B cell (primary cell): Measurements from ENCODE around the gene SRP19. TPM values are rescaled to one million over a fixed set of nuclear protein-coding genes. Genes with fewer than 3 reads are reported as not detected.

Source experiments
- ATAC-seq: fragments of 200-7000 bp; cut with Tn5 transposase; one replicate; pipeline ENCODE4 v1.10.0; 2021; ENCODE audit warnings: low read depth, mild to moderate bottlenecking, moderate number of reproducible peaks, moderate library complexity
- CTCF ChIA-PET: fragments of 350-600 bp; sonication (Branson Sonifier 250); formaldehyde crosslinking; loops from one replicate; lab custom pipeline; 2021; ENCODE audit warnings: antibody characterized with exemption, inconsistent platforms; lab: Charles Lee
- POLR2A ChIA-PET: fragments of 350-600 bp; sonication (Branson Sonifier 250); formaldehyde crosslinking; loops from one replicate; lab custom pipeline; 2021; ENCODE audit warnings: antibody characterized with exemption; lab: Charles Lee
- DNase-seq: peaks from one replicate; pipeline ENCODE4 v3.0.0; 2013
- H2AFZ ChIP-seq: 2 replicates; pipeline ENCODE4 v1.6.1; 2012; ENCODE audit warnings: mild to moderate bottlenecking, low read depth, low read length; ENCODE audit not compliant: insufficient read depth, poor library complexity, severe bottlenecking
- H3K27ac ChIP-seq, 2 donors: 1 replicate in 1 of 2; 2 replicates in 1 of 2; pipeline ENCODE4 v1.5.1; 2012 to 2013; ENCODE audit warnings: low read length in 2 of 2, mild to moderate bottlenecking in 2 of 2, moderate library complexity in 1 of 2
- H3K27me3 ChIP-seq, 4 experiments: fragments of 200-600 bp in 1 of 4; sonication (generic) in 1 of 4; replicated peaks in 1 of 4; 1 replicate in 2 of 4; 2 replicates in 2 of 4; pipeline versions ENCODE4 v1.6.1 to v1.7.0; 2013 to 2016; ENCODE audit warnings: low read length in 3 of 4, mild to moderate bottlenecking in 2 of 4, mixed read lengths in 1 of 4, moderate library complexity in 1 of 4; ENCODE audit not compliant: insufficient read depth in 4 of 4, control insufficient read depth in 3 of 4; ENCODE audit errors: control extremely low read depth in 1 of 4
- H3K36me3 ChIP-seq, 2 experiments: replicated peaks in 1 of 2; 1 replicate in 1 of 2; 2 replicates in 1 of 2; pipeline versions ENCODE4 v1.6.1 to v1.7.1; 2013; ENCODE audit warnings: low read length in 1 of 2; ENCODE audit not compliant: insufficient read depth in 2 of 2, control insufficient read depth in 1 of 2; ENCODE audit errors: control extremely low read depth in 1 of 2, extremely low read depth in 1 of 2
- H3K4me1 ChIP-seq, 2 donors: fragments of 200-600 bp in 1 of 2; sonication (generic) in 1 of 2; 1 replicate in 1 of 2; 2 replicates in 1 of 2; pipeline versions ENCODE4 v1.5.1 to v1.6.1; 2013 to 2017; ENCODE audit warnings: low read length in 2 of 2; ENCODE audit not compliant: control insufficient read depth in 2 of 2, insufficient read depth in 2 of 2
- H3K4me2 ChIP-seq: replicated peaks from 2 replicates; pipeline ENCODE3; 2012; ENCODE audit warnings: mild to moderate bottlenecking, low read depth, low read length; ENCODE audit not compliant: poor library complexity, severe bottlenecking
- H3K4me3 ChIP-seq, 5 experiments: fragments of 200-600 bp in 1 of 5; sonication (generic) in 1 of 5; 1 replicate in 3 of 5; 2 replicates in 2 of 5; pipeline versions ENCODE4 v1.5.1 to v1.7.0; 2011 to 2016; ENCODE audit warnings: low read length in 4 of 5, mild to moderate bottlenecking in 4 of 5, low read depth in 2 of 5, control low read depth in 1 of 5, moderate library complexity in 1 of 5; ENCODE audit not compliant: insufficient read depth in 1 of 5; ENCODE audit errors: control extremely low read depth in 1 of 5, extremely low read depth in 1 of 5
- H3K79me2 ChIP-seq: fragments of 200-600 bp; sonication (generic); one replicate; pipeline ENCODE4 v1.6.0; 2016; ENCODE audit warnings: low read length; ENCODE audit not compliant: control insufficient read depth, insufficient read depth
- H3K9ac ChIP-seq: fragments of 200-600 bp; sonication (generic); 2 replicates; pipeline ENCODE4 v1.6.1; 2017; ENCODE audit warnings: mild to moderate bottlenecking, low read length, moderate library complexity
- H3K9me3 ChIP-seq, 3 donors: one replicate each; pipeline versions ENCODE4 v1.6.1 to v1.7.1; 2013; ENCODE audit warnings: low read length in 2 of 3; ENCODE audit not compliant: control insufficient read depth in 2 of 3, insufficient read depth in 1 of 3; ENCODE audit errors: control extremely low read depth in 1 of 3
- H4K20me1 ChIP-seq: 2 replicates; pipeline ENCODE4 v1.6.0; 2012; ENCODE audit warnings: mild to moderate bottlenecking, low read length; ENCODE audit not compliant: insufficient read depth, control insufficient read depth, poor library complexity, severe bottlenecking
- H3K27ac Mint-ChIP-seq: one replicate; pipeline ENCODE4 v1.8.0; 2021; ENCODE audit warnings: mixed read lengths
- H3K27me3 Mint-ChIP-seq: one replicate; pipeline ENCODE4 v1.8.0; 2021; ENCODE audit warnings: mixed read lengths
- H3K4me1 Mint-ChIP-seq: one replicate; pipeline ENCODE4 v1.8.0; 2021; ENCODE audit warnings: mixed read lengths
- H3K4me3 Mint-ChIP-seq: one replicate; pipeline ENCODE4 v1.8.0; 2021; ENCODE audit warnings: mixed read lengths
- H3K9me3 Mint-ChIP-seq: one replicate; pipeline ENCODE4 v1.8.0; 2022; ENCODE audit warnings: mixed read lengths; ENCODE audit not compliant: insufficient read depth
- EZH2 ChIP-seq: IDR thresholded peaks from 2 replicates; pipeline ENCODE4 v1.6.1; 2012; ENCODE audit warnings: borderline replicate concordance, low read depth, mild to moderate bottlenecking, moderate library complexity, low read length; ENCODE audit not compliant: insufficient read depth, poor library complexity, severe bottlenecking
- WGBS: methylation state at CpG from one replicate; pipeline ENCODE4 v1.1.5; 2013; ENCODE audit warnings: missing lambda C conversion rate; ENCODE audit not compliant: insufficient coverage; 5-methylcytosine and 5-hydroxymethylcytosine counted together
- intact Hi-C: fragments of 100-400 bp; cut with micrococcal nuclease; formaldehyde crosslinking; loops from one replicate; pipeline ENCODE4 v1.10.0; 2022
- polyA plus RNA-seq: library from polyadenylated mRNA; depleted of rRNA; stranded (reverse); fragments of >200 nt; gene quantifications from 2 replicates; pipeline ENCODE4 v1.2.3, GENCODE V29; 2012
- total RNA-seq, 2 donors: library from RNA; stranded (reverse); fragments of 120-200 nt in 1 of 2; gene quantifications; 1 replicate in 1 of 2; 2 replicates in 1 of 2; pipeline versions ENCODE4 v1.2.3 to v1.2.4, GENCODE V29; 2013 to 2022
- TF ChIP-seq, protein P1 (sequence below): fragments of 200-600 bp; IDR thresholded peaks from one replicate; pipeline ENCODE4 v1.8.0; 2022; ENCODE audit warnings: antibody characterized with exemption, mild to moderate bottlenecking

Gene SRP19
- total and polyA plus RNA-seq, 2 donors (not counting 1 experiment from before 2014, with no cell fraction given): 17.7 to 41.5 TPM

DNA sequence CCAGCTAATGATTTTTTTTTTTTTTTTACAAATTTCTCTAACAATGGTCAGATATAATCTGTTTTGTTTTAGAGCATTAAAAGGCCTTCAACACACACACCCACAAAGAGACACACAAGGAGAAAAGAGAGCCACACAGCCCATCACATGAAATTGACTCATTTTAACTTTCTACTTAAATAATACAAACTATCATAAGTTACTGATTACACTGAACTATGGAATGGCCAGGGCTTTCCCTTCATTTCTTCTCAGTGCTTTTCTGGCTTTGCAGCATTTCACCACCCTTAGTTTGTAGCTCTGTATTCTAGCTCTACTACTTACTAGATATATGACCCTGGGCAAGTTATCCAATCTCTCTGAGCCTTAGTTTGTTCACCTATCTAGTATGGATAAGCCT, 47.8 kb downstream of the SRP19 start:
- no peak overlapping the region for H3K9ac ChIP-seq
- Mint-ChIP-seq H3K4me1 (peaks cover 34% of the 10 kb centered on the region), H3K27me3 (no peaks in the 10 kb centered on the region), H3K9me3 (no peaks in the 10 kb centered on the region), H3K4me3 (no peak overlapping the region), H3K27ac (no peak overlapping the region)
- no peaks in the 10 kb centered on the region for H3K9me3 ChIP-seq
- no peak overlapping the region for H2AFZ ChIP-seq
- H3K4me1 ChIP-seq: peaks cover 14 to 16% of the 10 kb centered on the region in 2 donors
- H3K4me3 ChIP-seq: no peak overlapping the region
- no peak overlapping the region for H3K27ac ChIP-seq
- H3K36me3 ChIP-seq: peaks cover 4 to 37% of the 10 kb centered on the region in 2 experiments
- no peak for ATAC-seq
- ChIA-PET POLR2A (no interaction called here), CTCF (no interaction called here)
- H3K27me3 ChIP-seq: no peaks in the 10 kb centered on the region
- peaks cover 91% of the 10 kb centered on the region for H3K79me2 ChIP-seq
- no peak overlapping the region for H3K4me2 ChIP-seq
- TF ChIP-seq, protein P1, sequence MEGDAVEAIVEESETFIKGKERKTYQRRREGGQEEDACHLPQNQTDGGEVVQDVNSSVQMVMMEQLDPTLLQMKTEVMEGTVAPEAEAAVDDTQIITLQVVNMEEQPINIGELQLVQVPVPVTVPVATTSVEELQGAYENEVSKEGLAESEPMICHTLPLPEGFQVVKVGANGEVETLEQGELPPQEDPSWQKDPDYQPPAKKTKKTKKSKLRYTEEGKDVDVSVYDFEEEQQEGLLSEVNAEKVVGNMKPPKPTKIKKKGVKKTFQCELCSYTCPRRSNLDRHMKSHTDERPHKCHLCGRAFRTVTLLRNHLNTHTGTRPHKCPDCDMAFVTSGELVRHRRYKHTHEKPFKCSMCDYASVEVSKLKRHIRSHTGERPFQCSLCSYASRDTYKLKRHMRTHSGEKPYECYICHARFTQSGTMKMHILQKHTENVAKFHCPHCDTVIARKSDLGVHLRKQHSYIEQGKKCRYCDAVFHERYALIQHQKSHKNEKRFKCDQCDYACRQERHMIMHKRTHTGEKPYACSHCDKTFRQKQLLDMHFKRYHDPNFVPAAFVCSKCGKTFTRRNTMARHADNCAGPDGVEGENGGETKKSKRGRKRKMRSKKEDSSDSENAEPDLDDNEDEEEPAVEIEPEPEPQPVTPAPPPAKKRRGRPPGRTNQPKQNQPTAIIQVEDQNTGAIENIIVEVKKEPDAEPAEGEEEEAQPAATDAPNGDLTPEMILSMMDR: no peak
- TF ChIP-seq EZH2: no peak
- intact Hi-C loops: loop anchor here (5.0 kb wide), 1 partner anchor 53 kb away; no protein-coding TSS in a partner anchor
- DNase-seq: no peak
- H4K20me1 ChIP-seq: peaks cover 47% of the 10 kb centered on the region

DNA sequence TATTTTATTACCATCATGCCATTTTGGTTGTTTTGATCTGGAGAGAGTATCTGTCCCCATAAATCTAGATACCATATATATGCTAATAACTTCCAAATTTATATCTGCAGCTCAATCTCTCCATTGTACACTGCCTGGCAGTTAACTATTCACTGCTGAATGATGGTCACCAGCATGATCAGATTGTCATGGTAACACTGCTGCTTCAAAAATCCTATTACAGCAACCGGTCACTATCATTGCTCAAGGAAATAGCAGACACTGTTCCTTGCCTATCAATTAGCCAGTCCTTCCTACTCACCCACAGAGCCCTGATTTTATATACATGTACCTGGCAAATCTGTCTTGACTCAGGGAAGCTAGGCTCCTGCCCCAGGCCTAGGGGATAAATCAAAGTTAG, 49.4 kb downstream of the SRP19 start:
- no peak for ATAC-seq
- Histone ChIP-seq H3K4me3 (no peak overlapping the region), H3K9ac (no peak overlapping the region), H3K9me3 (no peaks in the 10 kb centered on the region), H3K27me3 (no peaks in the 10 kb centered on the region), H3K36me3 (peaks cover 3 to 42% of the 10 kb centered on the region in 2 experiments), H2AFZ (no peak overlapping the region), H3K4me1 (peaks cover 10 to 11% of the 10 kb centered on the region in 2 donors), H3K27ac (no peak overlapping the region), H3K79me2 (peaks cover 91% of the 10 kb centered on the region), H4K20me1 (peaks cover 54% of the 10 kb centered on the region), H3K4me2 (no peak overlapping the region)
- 100% methylated on average over 1 of the region's 1 CpG for WGBS
- no peak overlapping the region for H3K27ac Mint-ChIP-seq
- ChIA-PET CTCF (interaction anchor here (1.0 to 1.8 kb wide), 2 partner anchors 12 to 62 kb away, joined by 3 to 4 read pairs; no protein-coding TSS in a partner anchor), POLR2A (no interaction called here)
- intact Hi-C loops: no loop called here
- TF ChIP-seq, protein P1: no peak
- no peak for TF ChIP-seq EZH2
- H3K9me3 Mint-ChIP-seq: no peaks in the 10 kb centered on the region
- no peak overlapping the region for H3K4me3 Mint-ChIP-seq
- peaks cover 39% of the 10 kb centered on the region for H3K4me1 Mint-ChIP-seq
- no peaks in the 10 kb centered on the region for H3K27me3 Mint-ChIP-seq
- no peak for DNase-seq
